HG03196 (cell line): ENCODE results near the gene OBSCN.

Experiments used
- ATAC-seq: cut with Tn5 transposase; IDR thresholded peaks from one replicate; pipeline ENCODE4 v1.9.1; 2021; ENCODE audit not compliant: unreplicated experiment

Gene OBSCN

GRCh38 chr1:228408869-228409805 lies 201.3 kb downstream of the OBSCN start:
- no peak for ATAC-seq

GRCh38 chr1:228410015-228410414 lies 202.2 kb downstream of the OBSCN start:
- ATAC-seq: no peak

- ATAC-seq: no peak
Measured at GRCh38 chr1:228410671-228411070, 202.8 kb downstream of the OBSCN start.

- ATAC-seq: no peak
Measured at GRCh38 chr1:228411121-228411520, 203.3 kb downstream of the OBSCN start.

GRCh38 chr1:228411548-228412430 lies 203.9 kb downstream of the OBSCN start:
- ATAC-seq: no peak

- no peak for ATAC-seq
Measured at GRCh38 chr1:228413241-228414010, 205.6 kb downstream of the OBSCN start.

GRCh38 chr1:228414511-228415211 lies 206.8 kb downstream of the OBSCN start:
- ATAC-seq: no peak

- no peak for ATAC-seq
Measured at GRCh38 chr1:228415221-228415620, 207.4 kb downstream of the OBSCN start.

GRCh38 chr1:228415853-228416216 lies 208.0 kb downstream of the OBSCN start:
- ATAC-seq: no peak

GRCh38 chr1:228416217-228416933 lies 208.5 kb downstream of the OBSCN start, which contains the start of gene TRIM17:
Gene TRIM17 (minus strand): TSS chr1:228416861. CDS start chr1:228415072, 1,789 bp downstream.
- ATAC-seq: no peak

- no peak for ATAC-seq
Measured at GRCh38 chr1:228417061-228417460, 209.2 kb downstream of the OBSCN start.

- ATAC-seq: no peak
Measured at GRCh38 chr1:228417483-228418203, 209.8 kb downstream of the OBSCN start.

GRCh38 chr1:228420968-228421826 lies 213.4 kb downstream of the OBSCN start:
- ATAC-seq: no peak

- no peak for ATAC-seq
Measured at GRCh38 chr1:228423404-228424053, 215.7 kb downstream of the OBSCN start.

- ATAC-seq: no peak
Measured at GRCh38 chr1:228424685-228425660, 217.1 kb downstream of the OBSCN start.

- ATAC-seq: no peak
Measured at GRCh38 chr1:228426518-228427175, 218.8 kb downstream of the OBSCN start.
